Liver (tissue), 9 donors: ENCODE data around the gene ZSCAN1. TPM values are rescaled to one million over a fixed set of nuclear protein-coding genes. Genes with fewer than 3 reads are reported as not detected.
A peak's percentile ranks its signal among the peaks of the same experiment; 100 is the strongest.

Experiments used
- DNase-seq: peaks from one replicate; pipeline ENCODE4 v3.0.0-alpha.2; 2017; ENCODE audit warnings: low spot score
- H3K27ac ChIP-seq, 2 donors: one replicate each; pipeline ENCODE4 v1.7.0; 2013; ENCODE audit warnings: inconsistent platforms in 2 of 2, low read length in 2 of 2, control low read depth in 1 of 2, low read depth in 1 of 2, mild to moderate bottlenecking in 1 of 2
- H3K27me3 ChIP-seq, 4 donors: one replicate each; pipeline versions ENCODE4 v1.6.1 to v1.7.0; 2013; ENCODE audit warnings: low read length in 3 of 4, inconsistent platforms in 1 of 4, mild to moderate bottlenecking in 1 of 4, moderate library complexity in 1 of 4; ENCODE audit not compliant: control insufficient read depth in 4 of 4, insufficient read depth in 4 of 4
- H3K36me3 ChIP-seq, 4 donors: one replicate each; pipeline versions ENCODE4 v1.6.1 to v1.7.0; 2013; ENCODE audit warnings: low read length in 3 of 4, mild to moderate bottlenecking in 3 of 4, low read depth in 1 of 4, moderate library complexity in 1 of 4; ENCODE audit not compliant: control insufficient read depth in 4 of 4, insufficient read depth in 3 of 4
- H3K4me1 ChIP-seq, 4 donors: one replicate each; pipeline versions ENCODE4 v1.6.1 to v1.7.0; 2013; ENCODE audit warnings: low read length in 3 of 4, mild to moderate bottlenecking in 3 of 4, moderate library complexity in 1 of 4; ENCODE audit not compliant: control insufficient read depth in 4 of 4, insufficient read depth in 4 of 4
- H3K4me3 ChIP-seq, 3 donors: one replicate each; pipeline versions ENCODE4 v1.6.1 to v1.7.0; 2013; ENCODE audit warnings: low read length in 3 of 3, control low read depth in 1 of 3, low read depth in 1 of 3, mild to moderate bottlenecking in 1 of 3
- H3K9ac ChIP-seq, 2 donors: one replicate each; pipeline ENCODE4 v1.7.0; 2013; ENCODE audit warnings: low read length in 2 of 2, mild to moderate bottlenecking in 2 of 2, moderate library complexity in 2 of 2, control low read depth in 1 of 2, low read depth in 1 of 2
- H3K9me3 ChIP-seq, 4 donors: one replicate each; pipeline versions ENCODE4 v1.6.1 to v1.7.0; 2013; ENCODE audit warnings: low read length in 3 of 4; ENCODE audit not compliant: control insufficient read depth in 4 of 4
- EGR1 ChIP-seq, 2 donors: IDR thresholded peaks; 2 replicates each; pipeline ENCODE4 v1.6.1; 2016 to 2018; ENCODE audit warnings: antibody characterized with exemption in 2 of 2, low read depth in 2 of 2
- FOXA1 ChIP-seq: IDR thresholded peaks from 2 replicates; pipeline ENCODE4 v1.6.1; 2016; ENCODE audit warnings: antibody characterized with exemption
- FOXA2 ChIP-seq: IDR thresholded peaks from 2 replicates; pipeline ENCODE4 v1.6.1; 2016; ENCODE audit warnings: antibody characterized with exemption
- GABPA ChIP-seq, 2 donors: IDR thresholded peaks in 1 of 2; conservative IDR thresholded peaks in 1 of 2; 2 replicates each; pipeline ENCODE4 v1.6.1; 2016; ENCODE audit warnings: antibody characterized with exemption in 2 of 2, mild to moderate bottlenecking in 1 of 2, moderate library complexity in 1 of 2
- HNF4A ChIP-seq, 2 donors: conservative IDR thresholded peaks; 2 replicates each; pipeline ENCODE4 v1.6.1; 2016; ENCODE audit warnings: antibody characterized with exemption in 2 of 2, mild to moderate bottlenecking in 2 of 2
- HNF4G ChIP-seq: IDR thresholded peaks from 2 replicates; pipeline ENCODE4 v1.6.1; 2016; ENCODE audit warnings: antibody characterized with exemption
- JUND ChIP-seq, 2 donors: IDR thresholded peaks; 2 replicates each; pipeline ENCODE4 v1.6.1; 2016; ENCODE audit warnings: antibody characterized with exemption in 2 of 2
- NR2F2 ChIP-seq: IDR thresholded peaks from 2 replicates; pipeline ENCODE4 v1.6.1; 2016; ENCODE audit warnings: antibody characterized with exemption
- RAD21 ChIP-seq, 2 donors: IDR thresholded peaks; 2 replicates each; pipeline ENCODE4 v1.6.1; 2016; ENCODE audit warnings: antibody characterized with exemption in 2 of 2, mild to moderate bottlenecking in 2 of 2
- RXRA ChIP-seq, 2 donors: IDR thresholded peaks; 2 replicates each; pipeline ENCODE4 v1.6.1; 2017 to 2018; ENCODE audit warnings: antibody characterized with exemption in 2 of 2, mild to moderate bottlenecking in 1 of 2
- TAF1 ChIP-seq: conservative IDR thresholded peaks from 2 replicates; pipeline ENCODE4 v1.6.1; 2016; ENCODE audit warnings: antibody characterized with exemption, mild to moderate bottlenecking
- YY1 ChIP-seq: IDR thresholded peaks from 2 replicates; pipeline ENCODE4 v1.6.1; 2016; ENCODE audit warnings: antibody characterized with exemption, mild to moderate bottlenecking
- WGBS: extraction: QIAGEN DNeasy Blood & Tissue Kit; methylation state at CpG from one replicate; pipeline ENCODE4 v1.1.7; 2013; 5-methylcytosine and 5-hydroxymethylcytosine counted together
- polyA plus RNA-seq, 2 donors: library from polyadenylated mRNA; stranded (reverse) in 1 of 2; unstranded in 1 of 2; fragments of 200-250 nt in 1 of 2; fragments of >200 nt in 1 of 2; fragmentation: Nextera tagmentation in 1 of 2; extraction: Ambion mirVana in 1 of 2; gene quantifications; one replicate each; pipeline versions ENCODE4 v1.2.1 to v1.2.3, GENCODE V29; 2013 to 2015
- total RNA-seq, 2 donors: library from RNA; depleted of rRNA; stranded (reverse); fragments of >200 nt; gene quantifications; one replicate each; pipeline ENCODE4 v1.2.3, GENCODE V29; 2014
- TF ChIP-seq, protein P1 (sequence below): IDR thresholded peaks from 2 replicates; pipeline ENCODE4 v1.6.1; 2016; ENCODE audit warnings: antibody characterized with exemption
- TF ChIP-seq, protein P2 (sequence below): IDR thresholded peaks from 2 replicates; pipeline ENCODE4 v1.6.1; 2016; ENCODE audit warnings: antibody characterized with exemption
- TF ChIP-seq, protein P3 (sequence below): fragments of 150-350 bp; IDR thresholded peaks from 2 replicates; pipeline ENCODE4 v1.5.1; 2017; ENCODE audit warnings: improper control_type of control experiment, low read depth, low read length; ENCODE audit not compliant: missing input control
- TF ChIP-seq, protein P4 (sequence below): IDR thresholded peaks from 2 replicates; pipeline ENCODE4 v1.6.1; 2016; ENCODE audit warnings: antibody characterized with exemption
- donor health status: healthy.
- donor health status: healthy.
- donor health status: healthy.
- donor health status: healthy.
- donor health status: healthy.

ZSCAN1 gene
- total and polyA plus RNA-seq, 4 donors: 0.13 TPM; not detected in 3

DNA sequence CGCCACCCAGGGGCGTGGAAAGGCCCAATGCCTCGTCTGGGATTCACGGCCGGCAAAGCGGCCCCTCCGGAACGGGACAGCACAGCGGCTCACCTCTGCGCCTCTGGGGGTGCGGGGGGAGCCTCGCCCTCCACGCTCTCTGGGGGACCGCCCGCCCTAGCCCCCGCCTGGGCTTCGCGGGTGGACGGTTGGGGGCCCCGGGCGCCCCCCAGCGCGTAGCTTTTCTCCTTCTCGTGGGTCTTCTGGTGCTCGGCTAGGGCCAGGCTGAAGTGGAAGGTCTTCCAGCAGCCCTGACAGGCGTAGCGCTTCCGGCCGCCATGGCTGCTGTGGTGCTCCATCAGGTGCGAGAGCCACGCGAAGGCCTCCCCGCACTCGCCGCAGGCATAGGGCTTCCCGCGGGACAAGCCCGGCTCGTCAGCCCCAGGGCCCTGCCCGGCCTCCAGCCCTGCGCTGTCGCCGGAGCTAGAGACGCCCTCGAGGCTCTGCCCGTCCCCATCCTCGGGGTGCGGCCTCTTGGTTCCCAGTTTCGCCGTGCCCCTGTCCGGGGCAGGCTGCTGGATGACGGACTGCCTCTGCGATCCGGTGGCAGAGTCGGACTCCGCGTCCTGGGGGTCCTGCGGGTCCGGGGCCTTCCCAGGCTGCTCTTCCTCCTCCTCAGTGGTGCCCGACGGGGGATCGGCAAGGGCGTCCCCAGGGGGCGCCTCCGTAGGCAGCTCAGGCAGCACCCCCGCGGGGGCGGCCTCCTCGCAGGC, 50.9 kb downstream of the ZSCAN1 start:
- Histone ChIP-seq H3K9ac (no peak overlapping the region), H3K9me3 (peaks cover 17 to 64% (median 55%) of the 10 kb centered on the region in 4 donors), H3K4me1 (no peaks in the 10 kb centered on the region), H3K27me3 (no peaks in the 10 kb centered on the region), H3K36me3 (peaks cover 0 to 13% (median 0%) of the 10 kb centered on the region in 4 donors), H3K4me3 (peak overlapping the region in 2 of 3 donors; percentile 4 to 55), H3K27ac (no peak overlapping the region)
- DNase-seq: no peak
- WGBS: 97% methylated on average over 69 of the region's 69 CpGs
- TF ChIP-seq NR2F2 (no peak), EGR1 (IDR thresholded peaks at IDR 0.05; ENCODE audit: low read depth in 2 of 2) (no peak), JUND (IDR thresholded peaks at IDR 0.05) (no peak), RAD21 (IDR thresholded peaks at IDR 0.05) (no peak), TAF1 (no peak), HNF4A (conservative IDR thresholded peaks at IDR 0.05) (no peak), RXRA (IDR thresholded peaks at IDR 0.05) (no peak), HNF4G (no peak)
- TF ChIP-seq, protein P1, sequence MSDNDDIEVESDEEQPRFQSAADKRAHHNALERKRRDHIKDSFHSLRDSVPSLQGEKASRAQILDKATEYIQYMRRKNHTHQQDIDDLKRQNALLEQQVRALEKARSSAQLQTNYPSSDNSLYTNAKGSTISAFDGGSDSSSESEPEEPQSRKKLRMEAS: no peak
- TF ChIP-seq, protein P2, sequence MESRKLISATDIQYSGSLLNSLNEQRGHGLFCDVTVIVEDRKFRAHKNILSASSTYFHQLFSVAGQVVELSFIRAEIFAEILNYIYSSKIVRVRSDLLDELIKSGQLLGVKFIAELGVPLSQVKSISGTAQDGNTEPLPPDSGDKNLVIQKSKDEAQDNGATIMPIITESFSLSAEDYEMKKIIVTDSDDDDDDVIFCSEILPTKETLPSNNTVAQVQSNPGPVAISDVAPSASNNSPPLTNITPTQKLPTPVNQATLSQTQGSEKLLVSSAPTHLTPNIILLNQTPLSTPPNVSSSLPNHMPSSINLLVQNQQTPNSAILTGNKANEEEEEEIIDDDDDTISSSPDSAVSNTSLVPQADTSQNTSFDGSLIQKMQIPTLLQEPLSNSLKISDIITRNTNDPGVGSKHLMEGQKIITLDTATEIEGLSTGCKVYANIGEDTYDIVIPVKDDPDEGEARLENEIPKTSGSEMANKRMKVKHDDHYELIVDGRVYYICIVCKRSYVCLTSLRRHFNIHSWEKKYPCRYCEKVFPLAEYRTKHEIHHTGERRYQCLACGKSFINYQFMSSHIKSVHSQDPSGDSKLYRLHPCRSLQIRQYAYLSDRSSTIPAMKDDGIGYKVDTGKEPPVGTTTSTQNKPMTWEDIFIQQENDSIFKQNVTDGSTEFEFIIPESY: no peak

DNA sequence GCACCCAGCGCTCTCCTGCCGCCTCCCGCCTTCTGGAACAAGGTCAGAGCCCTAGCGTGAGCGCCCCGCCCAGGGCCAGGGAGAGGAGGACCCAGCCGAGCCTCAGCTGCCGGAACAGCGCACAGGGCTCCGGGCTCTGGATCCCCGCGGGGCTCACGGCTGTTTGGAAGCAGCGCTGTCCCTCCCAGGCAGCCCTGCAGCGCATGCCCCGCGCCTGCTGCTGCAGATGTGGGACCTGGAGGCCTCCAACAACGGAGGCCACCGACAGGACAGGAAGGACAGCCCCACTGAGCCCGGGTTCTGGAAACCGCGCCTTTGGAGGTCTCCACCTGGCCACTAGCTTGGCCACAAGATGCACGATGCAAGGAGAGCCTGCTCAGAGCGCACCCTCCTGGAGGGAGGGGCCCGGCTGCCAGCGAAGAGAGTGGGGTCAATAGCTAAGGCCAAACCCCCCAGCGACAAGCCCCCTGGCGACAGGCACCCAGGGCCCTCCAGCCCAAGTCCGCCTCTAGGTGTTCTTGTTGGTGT, 51.6 kb downstream of the ZSCAN1 start:
- H3K9ac ChIP-seq: no peak overlapping the region
- no peak for DNase-seq
- H3K4me3 ChIP-seq: peak overlapping the region in 2 of 3 donors; percentile 42 to 55
- TF ChIP-seq YY1 (no peak), RAD21 (IDR thresholded peaks at IDR 0.05) (no peak), HNF4G (no peak), GABPA (IDR thresholded peaks at IDR 0.05 in 1 of 2, conservative IDR thresholded peaks at IDR 0.05 in 1 of 2) (no peak), FOXA1 (no peak), FOXA2 (no peak), NR2F2 (no peak), TAF1 (no peak), JUND (IDR thresholded peaks at IDR 0.05) (no peak)
- TF ChIP-seq, protein P3, sequence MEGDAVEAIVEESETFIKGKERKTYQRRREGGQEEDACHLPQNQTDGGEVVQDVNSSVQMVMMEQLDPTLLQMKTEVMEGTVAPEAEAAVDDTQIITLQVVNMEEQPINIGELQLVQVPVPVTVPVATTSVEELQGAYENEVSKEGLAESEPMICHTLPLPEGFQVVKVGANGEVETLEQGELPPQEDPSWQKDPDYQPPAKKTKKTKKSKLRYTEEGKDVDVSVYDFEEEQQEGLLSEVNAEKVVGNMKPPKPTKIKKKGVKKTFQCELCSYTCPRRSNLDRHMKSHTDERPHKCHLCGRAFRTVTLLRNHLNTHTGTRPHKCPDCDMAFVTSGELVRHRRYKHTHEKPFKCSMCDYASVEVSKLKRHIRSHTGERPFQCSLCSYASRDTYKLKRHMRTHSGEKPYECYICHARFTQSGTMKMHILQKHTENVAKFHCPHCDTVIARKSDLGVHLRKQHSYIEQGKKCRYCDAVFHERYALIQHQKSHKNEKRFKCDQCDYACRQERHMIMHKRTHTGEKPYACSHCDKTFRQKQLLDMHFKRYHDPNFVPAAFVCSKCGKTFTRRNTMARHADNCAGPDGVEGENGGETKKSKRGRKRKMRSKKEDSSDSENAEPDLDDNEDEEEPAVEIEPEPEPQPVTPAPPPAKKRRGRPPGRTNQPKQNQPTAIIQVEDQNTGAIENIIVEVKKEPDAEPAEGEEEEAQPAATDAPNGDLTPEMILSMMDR: no peak
- TF ChIP-seq, protein P4, sequence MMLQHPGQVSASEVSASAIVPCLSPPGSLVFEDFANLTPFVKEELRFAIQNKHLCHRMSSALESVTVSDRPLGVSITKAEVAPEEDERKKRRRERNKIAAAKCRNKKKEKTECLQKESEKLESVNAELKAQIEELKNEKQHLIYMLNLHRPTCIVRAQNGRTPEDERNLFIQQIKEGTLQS: no peak
- H3K4me1 ChIP-seq: no peaks in the 10 kb centered on the region
- peaks cover 0 to 13% (median 0%) of the 10 kb centered on the region in 4 donors for H3K36me3 ChIP-seq
- no peak overlapping the region for H3K27ac ChIP-seq
- WGBS: 94% methylated on average over 29 of the region's 29 CpGs
- H3K9me3 ChIP-seq: peaks cover 21 to 61% (median 57%) of the 10 kb centered on the region in 4 donors
- no peaks in the 10 kb centered on the region for H3K27me3 ChIP-seq
